Left lung (tissue), 10 donors: ENCODE measurements around the gene WNT3A. TPM values are rescaled to one million over a fixed set of nuclear protein-coding genes. Genes with fewer than 3 reads are reported as not detected.

Experiments
- ATAC-seq: fragments of 200-7000 bp; cut with Tn5 transposase; one replicate; pipeline ENCODE4 v1.9.1; 2020; ENCODE audit warnings: moderate library complexity
- DNase-seq, 4 donors: peaks; one replicate each; pipeline ENCODE4 v3.0.0-alpha.2; 2013 to 2020
- H3K27ac ChIP-seq, 2 donors: fragments of 200-600 bp; sonication (generic) in 1 of 2; one replicate each; pipeline versions ENCODE4 v1.5.0 to v1.8.0; 2020 to 2021
- H3K27me3 ChIP-seq, 2 donors: fragments of 200-600 bp; sonication (generic) in 1 of 2; one replicate each; pipeline versions ENCODE4 v1.5.0 to v1.8.0; 2020 to 2021
- H3K36me3 ChIP-seq, 2 donors: fragments of 200-600 bp; sonication (generic) in 1 of 2; one replicate each; pipeline versions ENCODE4 v1.5.0 to v1.8.0; 2020 to 2021
- H3K4me1 ChIP-seq, 2 donors: fragments of 200-600 bp; one replicate each; pipeline ENCODE4 v1.8.0; 2021
- H3K4me3 ChIP-seq, 2 donors: fragments of 200-600 bp; sonication (generic) in 1 of 2; one replicate each; pipeline versions ENCODE4 v1.5.0 to v1.8.0; 2020 to 2021; ENCODE audit warnings: mild to moderate bottlenecking in 1 of 2
- H3K9me3 ChIP-seq, 2 donors: fragments of 200-600 bp; sonication (generic) in 1 of 2; one replicate each; pipeline versions ENCODE4 v1.5.0 to v1.8.0; 2020 to 2021
- CTCF ChIP-seq, 2 donors: fragments of 200-600 bp; sonication (generic) in 1 of 2; IDR thresholded peaks; one replicate each; pipeline versions ENCODE4 v1.5.0 to v1.8.0; 2021; ENCODE audit warnings: antibody characterized with exemption in 2 of 2
- intact Hi-C, 2 donors: fragments of 100-400 bp; cut with DNase I; formaldehyde crosslinking; loops; one replicate each; pipeline versions ENCODE4 v1.11.2 to v1.14.2; 2022
- polyA plus RNA-seq, 6 donors: library from polyadenylated mRNA; unstranded; fragments of 120-200 nt; gene quantifications; one replicate each; pipeline ENCODE4 v1.2.1, GENCODE V29; 2013; ENCODE audit not compliant: insufficient read length in 6 of 6
- total RNA-seq, 2 donors: library from RNA; stranded (reverse); fragmentation: NEBNext Ultra II Directional; extraction: Animal tissue kit (Norgen Biotek cat#: 25700); gene quantifications; one replicate each; pipeline ENCODE4 v1.2.1, GENCODE V29; 2021
- donor health status: DM: no; HTN: yes; CAD: no.
- donor health status: DM: no; HTN: no; CAD: no.

The WNT3A gene
- total and polyA plus RNA-seq, 8 donors, result 0.06 to 1.5 (median 0.11) TPM; not detected in 2

GRCh38 chr1:228013131-228013934 lies 6.5 kb downstream of the WNT3A start:
- no peaks in the 10 kb centered on the region for H3K36me3 ChIP-seq
- no peak overlapping the region for H3K27ac ChIP-seq
- DNase-seq, result peak in 2 of 4 donors; percentile 28 to 82
- H3K4me3 ChIP-seq, result no peak overlapping the region
- ATAC-seq, result peak; percentile 62
- intact Hi-C loops, result no loop called here
- no peaks in the 10 kb centered on the region for H3K9me3 ChIP-seq
- TF ChIP-seq CTCF (IDR thresholded peaks at IDR 0.05), result no peak
- peaks cover 10 to 61% of the 10 kb centered on the region in 2 donors for H3K27me3 ChIP-seq
- no peaks in the 10 kb centered on the region for H3K4me1 ChIP-seq

- ATAC-seq (no peak), DNase-seq (peak in 3 of 4 donors; percentile 32 to 57 (median 56))
- intact Hi-C loops, result no loop called here
- Histone ChIP-seq H3K27ac (no peak overlapping the region), H3K4me3 (no peak overlapping the region), H3K9me3 (no peaks in the 10 kb centered on the region), H3K4me1 (no peaks in the 10 kb centered on the region), H3K27me3 (peaks cover 1 to 52% of the 10 kb centered on the region in 2 donors), H3K36me3 (no peaks in the 10 kb centered on the region)
- no peak for TF ChIP-seq CTCF (IDR thresholded peaks at IDR 0.05)
Observed at GRCh38 chr1:228013935-228014930, 7.4 kb downstream of the WNT3A start.

- H3K27ac ChIP-seq, result no peak overlapping the region
- intact Hi-C loops, result no loop called here
- TF ChIP-seq CTCF (IDR thresholded peaks at IDR 0.05), result no peak
- H3K36me3 ChIP-seq, result no peaks in the 10 kb centered on the region
- peaks cover 0 to 39% of the 10 kb centered on the region in 2 donors for H3K27me3 ChIP-seq
- no peaks in the 10 kb centered on the region for H3K9me3 ChIP-seq
- no peak for ATAC-seq
- no peaks in the 10 kb centered on the region for H3K4me1 ChIP-seq
- no peak overlapping the region for H3K4me3 ChIP-seq
- peak in 2 of 4 donors; percentile 17 to 53 for DNase-seq
Observed at GRCh38 chr1:228015276-228016180, 8.7 kb downstream of the WNT3A start.

- no peak for TF ChIP-seq CTCF (IDR thresholded peaks at IDR 0.05)
- peaks cover 0 to 33% of the 10 kb centered on the region in 2 donors for H3K27me3 ChIP-seq
- no peaks in the 10 kb centered on the region for H3K9me3 ChIP-seq
- H3K4me1 ChIP-seq, result no peaks in the 10 kb centered on the region
- no peak overlapping the region for H3K27ac ChIP-seq
- no peaks in the 10 kb centered on the region for H3K36me3 ChIP-seq
- peak in 2 of 4 donors; percentile 6 to 36 for DNase-seq
- H3K4me3 ChIP-seq, result no peak overlapping the region
- intact Hi-C loops, result no loop called here
- no peak for ATAC-seq
Observed at GRCh38 chr1:228016181-228016510, 9.3 kb downstream of the WNT3A start.
